NCI-H1694 treated with DMSO at 0.1 percent for 48 hours (cell line): ENCODE measurements around the gene LMX1A.

Experiments used
- DNase-seq: peaks from one replicate; lab custom pipeline; 2025; lab: John Stamatoyannopoulos, UW

LMX1A gene

DNA sequence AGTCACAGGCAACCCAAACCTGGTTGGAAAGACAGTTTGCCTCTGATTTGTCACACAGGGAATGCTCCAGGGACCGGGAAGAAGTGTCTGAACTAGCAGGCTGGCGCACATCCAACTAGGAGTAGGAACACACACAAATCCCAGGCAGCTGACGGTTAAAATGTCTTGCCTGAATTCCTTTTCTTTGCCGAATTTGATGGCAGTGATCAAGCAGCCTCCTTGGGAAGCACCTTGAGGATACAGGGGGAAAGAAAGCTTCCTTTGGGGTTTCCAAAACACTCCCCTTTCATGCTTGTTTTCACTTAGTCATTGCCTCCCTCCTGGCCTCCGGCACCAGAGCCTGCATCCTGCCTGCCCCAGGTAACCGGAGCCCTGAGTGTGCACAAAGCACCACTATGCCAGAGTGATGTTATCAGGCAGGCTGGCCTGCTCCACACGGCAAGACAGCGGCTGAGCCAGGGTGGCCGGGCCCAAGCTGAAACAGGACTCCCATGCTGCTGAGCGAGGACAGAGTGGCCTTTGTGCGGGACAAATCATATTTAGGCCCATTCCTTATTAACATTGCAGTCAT, 193.8 kb downstream of the LMX1A start:
- DNase-seq, result peak; percentile 44

DNA sequence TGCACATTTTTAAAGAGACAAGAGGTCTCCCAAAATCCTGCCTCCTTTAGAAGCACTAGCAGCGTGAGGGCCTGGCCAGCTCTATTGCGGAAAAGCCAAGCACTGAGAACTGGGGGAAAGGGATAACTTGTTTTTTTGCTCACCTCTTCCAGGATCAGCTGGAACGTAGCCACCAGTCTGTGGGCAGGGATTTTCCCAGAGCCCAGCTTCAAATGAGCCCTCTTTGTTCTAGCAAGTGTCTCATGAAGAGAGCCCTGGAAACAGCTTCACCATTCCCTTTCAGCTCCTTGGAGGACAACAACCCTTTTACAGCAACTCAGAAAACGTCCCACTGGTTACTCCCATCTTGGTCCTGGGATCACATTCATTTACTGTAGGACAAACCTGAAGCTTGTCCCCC, 195.4 kb downstream of the LMX1A start:
- no peak for DNase-seq

DNA sequence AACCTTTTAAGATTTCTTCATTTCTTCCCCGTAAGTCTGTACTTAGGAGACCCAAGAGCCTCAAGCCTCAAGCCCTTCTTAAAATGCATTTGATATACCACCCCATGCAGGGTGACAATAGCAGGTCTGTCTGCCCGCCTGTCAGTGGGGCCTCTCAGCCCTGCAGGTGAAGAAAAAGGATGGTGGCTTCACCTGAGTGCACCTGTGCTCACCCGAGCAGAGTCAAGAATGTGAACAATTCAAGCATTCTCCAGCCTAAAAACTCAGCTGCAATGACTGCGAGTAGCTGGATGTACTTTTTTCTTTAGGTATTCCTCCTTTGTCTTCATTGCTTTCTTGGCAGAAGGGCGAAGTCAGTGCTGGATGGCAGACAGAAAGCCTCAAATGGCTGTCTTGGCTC, 203.3 kb downstream of the LMX1A start:
- DNase-seq, result no peak

DNA sequence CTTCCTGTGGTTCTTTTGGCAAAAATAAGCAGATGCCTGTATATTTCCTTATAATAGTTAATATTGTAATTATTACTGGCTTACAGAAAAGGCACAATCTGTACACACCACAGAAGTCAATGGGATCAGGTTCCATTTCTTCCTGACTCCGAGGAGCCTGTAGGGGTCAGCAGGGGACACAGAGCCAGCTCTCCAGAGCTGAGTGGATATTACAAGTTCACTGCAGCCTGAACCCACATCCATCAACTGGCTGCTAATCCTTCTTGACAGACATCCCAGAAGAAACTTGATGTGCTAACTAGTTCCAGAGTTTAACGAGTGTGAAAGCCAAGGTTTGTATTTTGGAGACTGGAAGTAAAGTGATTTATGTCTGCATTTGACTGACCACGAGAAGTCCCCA, 203.8 kb downstream of the LMX1A start:
- DNase-seq, result peak; percentile 1

DNA sequence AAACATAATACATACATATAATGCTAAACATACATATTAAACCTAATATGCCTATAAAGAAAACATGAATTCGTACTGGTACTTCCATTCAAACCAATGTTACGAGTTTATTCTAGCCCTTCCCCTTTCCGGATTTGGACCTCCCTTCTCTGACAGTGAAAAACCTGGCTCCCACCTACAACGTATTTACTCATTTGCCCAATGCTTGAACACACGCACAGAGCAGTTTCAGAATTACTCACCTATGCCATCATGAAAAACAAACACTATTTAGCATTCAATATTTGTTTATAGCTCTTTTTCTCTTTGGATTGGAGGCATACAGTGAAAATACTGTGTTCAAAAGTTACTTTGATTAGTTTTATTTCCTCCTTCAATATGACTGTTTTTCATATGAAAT, 204.4 kb downstream of the LMX1A start:
- DNase-seq, result no peak
